Stomach (tissue), 4 donors: ENCODE data around the gene TMEM258.

ENCODE experiments used
- CTCF ChIP-seq, 7 experiments: fragments of 450-650 bp in 4 of 7; fragments of 200-600 bp in 3 of 7; sonication (generic) in 3 of 7; IDR thresholded peaks; one replicate each; pipeline ENCODE4 v1.5.1; 2016 to 2019; ENCODE audit warnings: antibody characterized with exemption in 7 of 7, control low read depth in 2 of 7, mild to moderate bottlenecking in 1 of 7
- POLR2A ChIP-seq, 4 donors: fragments of 450-650 bp; IDR thresholded peaks; one replicate each; pipeline ENCODE4 v1.6.1; 2016; ENCODE audit warnings: antibody characterized with exemption in 4 of 4, control low read depth in 2 of 4, mild to moderate bottlenecking in 1 of 4, moderate library complexity in 1 of 4

GRCh38 chr11:61793829-61794204, 1.4 kb upstream of the TMEM258 start:
- no peak for TF ChIP-seq CTCF (IDR thresholded peaks at IDR 0.05)
- TF ChIP-seq POLR2A (IDR thresholded peaks at IDR 0.05), result no peak
